Ectodermal cell (in vitro differentiated cells): ENCODE measurements around the gene ELMO2. TPM values are rescaled to one million over a fixed set of nuclear protein-coding genes. Genes with fewer than 3 reads are reported as not detected.

Experiments used
- H3K27ac ChIP-seq: 2 replicates; pipeline ENCODE4 v1.7.0; 2013; ENCODE audit warnings: mild to moderate bottlenecking, low read depth, low read length; ENCODE audit not compliant: insufficient read depth, poor library complexity, severe bottlenecking
- H3K27me3 ChIP-seq: 2 replicates; pipeline ENCODE4 v1.7.0; 2013; ENCODE audit warnings: mild to moderate bottlenecking, low read length; ENCODE audit not compliant: insufficient read depth, control insufficient read depth, poor library complexity, severe bottlenecking
- H3K36me3 ChIP-seq: one replicate; pipeline ENCODE4 v1.7.0; 2013; ENCODE audit warnings: low read length; ENCODE audit not compliant: control insufficient read depth, insufficient read depth
- H3K4me1 ChIP-seq: one replicate; pipeline ENCODE4 v1.7.0; 2013; ENCODE audit warnings: low read length; ENCODE audit not compliant: control insufficient read depth, insufficient read depth
- H3K4me3 ChIP-seq: 2 replicates; pipeline ENCODE4 v1.7.0; 2013; ENCODE audit warnings: low read depth, low read length, control low read depth; ENCODE audit not compliant: insufficient read depth
- H3K9me3 ChIP-seq: 2 replicates; pipeline ENCODE4 v1.7.0; 2013; ENCODE audit warnings: mild to moderate bottlenecking, low read length, moderate library complexity; ENCODE audit not compliant: control insufficient read depth
- WGBS, 2 experiments: methylation state at CpG; one replicate each; pipeline ENCODE4 v1.1.7; 2013; ENCODE audit warnings: missing lambda C conversion rate in 2 of 2; 5-methylcytosine and 5-hydroxymethylcytosine counted together
- polyA plus RNA-seq, 4 experiments: library from polyadenylated mRNA; stranded (reverse); fragments of 50-300 nt; gene quantifications; one replicate each; pipeline ENCODE4 v1.2.3, GENCODE V29; 2013

ELMO2 gene
- 64.7 TPM for polyA plus RNA-seq (2013, experiment 1 of 4)
- polyA plus RNA-seq (2013, experiment 2 of 4), result 66.4 TPM
- 46.8 TPM for polyA plus RNA-seq (2013, experiment 3 of 4)
- polyA plus RNA-seq (2013, experiment 4 of 4), result 51.9 TPM

DNA sequence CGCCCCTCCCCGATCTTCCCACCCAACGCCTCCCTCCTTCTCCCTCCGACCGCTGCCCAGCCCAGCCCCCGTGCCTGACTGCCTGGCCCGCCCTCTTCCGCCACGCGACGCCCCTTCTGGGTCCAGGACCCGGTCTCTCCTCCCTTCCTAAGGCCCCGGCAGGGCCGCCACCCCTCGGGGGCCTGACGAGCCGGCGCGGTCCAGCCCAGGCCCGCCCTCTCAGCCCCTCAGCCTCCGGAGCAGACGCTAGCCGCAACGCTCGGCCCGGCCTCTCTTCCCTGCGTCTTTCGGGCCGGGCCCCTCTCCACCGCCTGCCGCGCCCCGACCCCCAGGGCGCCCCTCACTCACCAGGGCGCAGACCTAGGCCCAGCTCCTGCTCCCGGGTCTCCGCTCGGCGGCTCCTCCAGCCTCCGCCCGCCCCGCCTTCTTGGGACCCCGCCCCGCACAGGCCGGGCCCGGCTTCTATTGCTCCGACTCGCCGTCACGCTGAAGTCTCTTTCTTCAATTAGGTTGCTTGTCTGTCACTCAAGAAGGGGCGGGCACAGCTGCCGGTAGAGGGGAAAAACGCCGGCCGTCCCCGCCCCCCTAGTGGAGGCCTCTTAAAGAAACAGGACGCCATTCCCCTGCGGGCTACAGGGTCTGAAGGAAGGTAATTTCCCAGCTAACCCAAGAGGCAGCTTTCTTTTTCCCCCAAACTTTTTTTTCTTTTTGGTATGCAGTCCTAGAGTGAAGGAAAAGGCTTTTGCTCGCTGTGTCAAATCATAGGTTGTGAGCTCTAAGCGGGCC is at the start of gene ELMO2:
Gene ELMO2, minus strand, starts transcription at position 416 of the 786 bp plus-strand sequence. CDS start 12,133 bp downstream, outside the sequence.
- Histone ChIP-seq H3K36me3 (no peaks in the 10 kb centered on the region), H3K27ac (peak within 1 kb of the TSS; percentile 93), H3K4me3 (peak within 1 kb of the TSS; percentile 60), H3K9me3 (no peaks in the 10 kb centered on the region), H3K27me3 (peaks cover 14% of the 10 kb centered on the region), H3K4me1 (peaks cover 9% of the 10 kb centered on the region)
- WGBS, 2 experiments, result 0% methylated on average over 60 of the region's 60 CpGs

GRCh38 chr20:46455729-46456128 is 49.3 kb upstream of the ELMO2 start:
- no peaks in the 10 kb centered on the region for H3K27me3 ChIP-seq
- no peak overlapping the region for H3K4me3 ChIP-seq
- H3K9me3 ChIP-seq, result no peaks in the 10 kb centered on the region
- no peaks in the 10 kb centered on the region for H3K4me1 ChIP-seq
- H3K36me3 ChIP-seq, result peaks cover 10% of the 10 kb centered on the region
- WGBS, 2 experiments, result 89 to 100% methylated on average over 1 to 2 of the region's 2 CpGs
- no peak overlapping the region for H3K27ac ChIP-seq

DNA sequence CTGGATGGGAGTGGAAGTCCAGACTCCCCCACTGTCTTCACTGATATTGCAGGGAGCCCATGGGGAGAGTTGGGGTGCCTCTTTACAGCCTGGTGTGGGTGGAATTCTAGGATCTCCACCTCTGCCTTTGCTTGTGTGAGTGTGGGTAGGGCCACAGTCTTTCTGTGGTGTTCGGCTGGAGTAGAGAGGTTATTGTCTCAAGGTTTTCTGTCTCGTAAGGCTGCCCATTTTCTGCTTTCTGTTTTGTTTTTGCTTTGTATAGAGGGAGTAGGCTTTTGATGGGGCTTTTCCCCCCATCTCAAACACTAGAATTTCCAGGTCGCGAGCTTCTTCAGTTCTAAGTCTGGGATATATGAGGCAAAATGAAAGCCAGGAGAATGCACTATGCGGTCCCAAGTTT is 40.4 kb upstream of the ELMO2 start:
- Histone ChIP-seq H3K4me3 (no peak overlapping the region), H3K27ac (no peak overlapping the region), H3K27me3 (no peaks in the 10 kb centered on the region), H3K9me3 (no peaks in the 10 kb centered on the region), H3K36me3 (no peaks in the 10 kb centered on the region), H3K4me1 (no peaks in the 10 kb centered on the region)
- WGBS, 2 experiments, result 94 to 95% methylated on average over 5 of the region's 5 CpGs

- no peaks in the 10 kb centered on the region for H3K27me3 ChIP-seq
- H3K9me3 ChIP-seq, result no peaks in the 10 kb centered on the region
- no peak overlapping the region for H3K27ac ChIP-seq
- 92 to 94% methylated on average over 4 of the region's 4 CpGs for WGBS, 2 experiments
- H3K4me3 ChIP-seq, result no peak overlapping the region
- no peaks in the 10 kb centered on the region for H3K4me1 ChIP-seq
- H3K36me3 ChIP-seq, result no peaks in the 10 kb centered on the region
Observed at GRCh38 chr20:46439837-46440236, 33.4 kb upstream of the ELMO2 start.

GRCh38 chr20:46438156-46438750 is 31.8 kb upstream of the ELMO2 start:
- Histone ChIP-seq H3K4me3 (no peak overlapping the region), H3K9me3 (no peaks in the 10 kb centered on the region), H3K36me3 (no peaks in the 10 kb centered on the region), H3K27me3 (no peaks in the 10 kb centered on the region), H3K4me1 (no peaks in the 10 kb centered on the region), H3K27ac (no peak overlapping the region)
- 74 to 79% methylated on average over 4 of the region's 4 CpGs for WGBS, 2 experiments

GRCh38 chr20:46435146-46435545 is 28.7 kb upstream of the ELMO2 start:
- Histone ChIP-seq H3K27ac (no peak overlapping the region), H3K9me3 (no peaks in the 10 kb centered on the region), H3K27me3 (no peaks in the 10 kb centered on the region), H3K4me3 (no peak overlapping the region), H3K4me1 (no peaks in the 10 kb centered on the region), H3K36me3 (no peaks in the 10 kb centered on the region)
- WGBS, 2 experiments, result 94 to 95% methylated on average over 6 of the region's 6 CpGs

- H3K4me1 ChIP-seq, result no peaks in the 10 kb centered on the region
- no peak overlapping the region for H3K4me3 ChIP-seq
Observed at GRCh38 chr20:46434597-46434996, 28.2 kb upstream of the ELMO2 start.

GRCh38 chr20:46433051-46433450 is 26.6 kb upstream of the ELMO2 start:
- no peak overlapping the region for H3K4me3 ChIP-seq
- no peaks in the 10 kb centered on the region for H3K9me3 ChIP-seq
- WGBS, 2 experiments, result 91 to 94% methylated on average over 8 of the region's 8 CpGs
- no peaks in the 10 kb centered on the region for H3K27me3 ChIP-seq
- no peaks in the 10 kb centered on the region for H3K4me1 ChIP-seq
- no peaks in the 10 kb centered on the region for H3K36me3 ChIP-seq
- no peak overlapping the region for H3K27ac ChIP-seq

More at GRCh38 chr20:46434597-46434996, 28.2 kb upstream of the ELMO2 start:
- H3K36me3 ChIP-seq, result no peaks in the 10 kb centered on the region
- H3K27me3 ChIP-seq, result no peaks in the 10 kb centered on the region
- H3K27ac ChIP-seq, result no peak overlapping the region
- no peaks in the 10 kb centered on the region for H3K9me3 ChIP-seq

DNA sequence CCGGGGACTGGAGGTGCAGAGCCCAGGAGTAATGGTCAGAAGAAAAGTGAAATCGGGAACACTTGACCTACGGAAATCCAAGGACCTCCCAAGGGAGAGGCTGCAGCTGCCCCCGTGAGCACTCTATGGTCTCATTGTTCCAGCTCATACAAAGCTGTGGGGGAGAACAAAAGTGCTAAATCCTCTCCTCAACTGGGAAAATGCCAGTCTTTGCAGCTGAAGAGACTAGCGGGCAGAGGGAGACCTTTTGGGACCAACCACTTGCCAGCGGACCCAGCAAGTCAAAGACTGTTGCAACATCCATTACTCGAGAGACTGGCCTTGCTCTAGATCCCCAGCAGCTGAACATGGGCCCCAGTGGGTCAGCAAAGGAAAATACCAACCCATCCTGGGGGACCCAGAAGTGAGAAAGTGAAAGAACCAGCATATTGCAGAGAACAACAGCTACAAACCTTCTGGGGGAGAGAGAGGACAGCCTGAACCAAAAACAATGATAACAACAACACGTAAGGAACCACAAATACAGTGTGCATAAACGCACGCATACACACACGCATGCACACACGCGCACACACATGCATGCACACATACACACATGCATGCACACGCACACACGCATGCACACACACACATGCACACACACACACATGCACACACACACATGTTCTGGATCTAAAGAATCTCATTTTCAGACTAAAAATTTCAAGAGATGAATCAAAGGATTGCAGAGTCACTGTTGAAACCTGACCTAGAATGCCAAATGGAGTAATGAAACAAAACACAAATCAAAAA is 24.7 kb upstream of the ELMO2 start:
- Histone ChIP-seq H3K27ac (no peak overlapping the region), H3K36me3 (no peaks in the 10 kb centered on the region), H3K27me3 (no peaks in the 10 kb centered on the region), H3K9me3 (no peaks in the 10 kb centered on the region), H3K4me1 (no peaks in the 10 kb centered on the region), H3K4me3 (no peak overlapping the region)
- WGBS, 2 experiments, result 76 to 82% methylated on average over 15 of the region's 15 CpGs

DNA sequence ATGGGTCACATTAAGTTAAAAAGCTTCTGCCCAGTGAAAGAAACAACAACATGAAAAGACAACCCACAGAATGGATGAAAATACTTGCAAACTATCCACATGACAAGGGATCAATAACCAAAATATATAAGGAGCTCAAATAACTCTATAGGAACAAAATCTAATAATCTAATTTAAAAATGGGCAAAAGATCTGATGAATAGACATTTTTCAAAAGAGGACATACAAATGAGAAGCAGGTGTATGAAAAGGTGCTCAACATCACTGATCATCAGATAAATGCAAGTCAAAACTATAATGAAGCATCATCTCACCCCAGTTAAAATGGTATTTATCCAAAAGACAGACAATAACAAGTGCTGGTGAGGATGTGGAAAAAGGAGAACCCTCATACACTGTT is 21.0 kb upstream of the ELMO2 start:
- Histone ChIP-seq H3K4me1 (no peaks in the 10 kb centered on the region), H3K36me3 (no peaks in the 10 kb centered on the region), H3K27me3 (no peaks in the 10 kb centered on the region), H3K27ac (no peak overlapping the region), H3K4me3 (no peak overlapping the region), H3K9me3 (no peaks in the 10 kb centered on the region)
